PFSK-1 (cell line): Measurements from ENCODE around the gene RIOK3.

ENCODE experiments used
- FOXP2 ChIP-seq: optimal IDR thresholded peaks from 2 replicates; pipeline ENCODE3; 2011; ENCODE audit warnings: borderline replicate concordance, control low read depth, inconsistent platforms; ENCODE audit not compliant: insufficient read depth; ENCODE audit errors: extremely low read length, extremely low read depth
- POLR2AphosphoS5 ChIP-seq: IDR thresholded peaks from 2 replicates; pipeline ENCODE4 v1.6.1; 2012; ENCODE audit warnings: low read depth, mild to moderate bottlenecking, control low read depth, low read length, moderate library complexity
- REST ChIP-seq, 2 experiments: IDR thresholded peaks; 2 replicates each; pipeline versions ENCODE4 v1.6.1 to v1.8.0; 2011 to 2012; ENCODE audit warnings: low read depth in 2 of 2, low read length in 2 of 2, control low read depth in 1 of 2, inconsistent platforms in 1 of 2, mild to moderate bottlenecking in 1 of 2, moderate library complexity in 1 of 2; ENCODE audit not compliant: insufficient read depth in 1 of 2
- SIN3A ChIP-seq: IDR thresholded peaks from 2 replicates; pipeline ENCODE4 v1.6.1; 2012; ENCODE audit warnings: mild to moderate bottlenecking, low read length, moderate library complexity, borderline replicate concordance; ENCODE audit not compliant: insufficient read depth
- TAF1 ChIP-seq: IDR thresholded peaks from 2 replicates; pipeline ENCODE4 v1.6.1; 2012; ENCODE audit warnings: low read length, control low read depth, borderline replicate concordance; ENCODE audit not compliant: insufficient read depth

GRCh38 chr18:23495723-23496440 is 42.8 kb downstream of the RIOK3 start:
- no peak for TF ChIP-seq TAF1
- no peak for TF ChIP-seq REST (IDR thresholded peaks at IDR 0.05; ENCODE audit: insufficient read depth in 1 of 2, low read depth in 2 of 2, low read length in 2 of 2)
- TF ChIP-seq POLR2AphosphoS5, result no peak
- TF ChIP-seq SIN3A, result no peak
- TF ChIP-seq FOXP2, result no peak
